ENCODE measurements around the gene KCNIP4.

Gene KCNIP4

GRCh38 chr4:21005647-21006046, 942.9 kb downstream of the KCNIP4 start:
- no peak for DNase-seq (ENCODE audit: low read depth, low spot score)
- no peak for TF ChIP-seq FOXP2 (optimal IDR thresholded peaks at IDR 0.05; ENCODE audit: control extremely low read depth, extremely low read length, insufficient read depth)
- H3K9ac ChIP-seq (ENCODE audit: insufficient read length) = no peak overlapping the region
- H3K9me3 ChIP-seq (ENCODE audit: low read depth, low read length) = no peaks in the 10 kb centered on the region
- H3K36me3 ChIP-seq (ENCODE audit: insufficient read depth, low read length) = no peaks in the 10 kb centered on the region
- H3K4me3 ChIP-seq = no peak overlapping the region
- H3K27ac ChIP-seq = no peak overlapping the region

GRCh38 chr4:21002976-21003375, 945.6 kb downstream of the KCNIP4 start:
- H3K9me3 ChIP-seq (ENCODE audit: low read depth, low read length) = no peaks in the 10 kb centered on the region
- no peak overlapping the region for H3K4me3 ChIP-seq
- no peak overlapping the region for H3K9ac ChIP-seq (ENCODE audit: insufficient read length)
- no peak for DNase-seq (ENCODE audit: low read depth, low spot score)
- H3K27ac ChIP-seq = no peak overlapping the region
- H3K36me3 ChIP-seq (ENCODE audit: insufficient read depth, low read length) = no peaks in the 10 kb centered on the region
- TF ChIP-seq FOXP2 (optimal IDR thresholded peaks at IDR 0.05; ENCODE audit: control extremely low read depth, extremely low read length, insufficient read depth) (no peak), EZH2 (IDR thresholded peaks at IDR 0.05) (no peak)

- Histone ChIP-seq H3K36me3 (ENCODE audit: insufficient read depth, low read length) (no peaks in the 10 kb centered on the region), H3K9me3 (ENCODE audit: low read depth, low read length) (no peaks in the 10 kb centered on the region), H3K27ac (no peak overlapping the region), H3K4me3 (no peak overlapping the region), H3K9ac (ENCODE audit: insufficient read length) (no peak overlapping the region)
- no peak for TF ChIP-seq FOXP2 (optimal IDR thresholded peaks at IDR 0.05; ENCODE audit: control extremely low read depth, extremely low read length, insufficient read depth)
- no peak for TF ChIP-seq EZH2 (IDR thresholded peaks at IDR 0.05)
- no peak for TF ChIP-seq POLR2AphosphoS5 (IDR thresholded peaks at IDR 0.05; ENCODE audit: borderline replicate concordance, low read depth, low read length)
- DNase-seq (ENCODE audit: low read depth, low spot score) = no peak
Measured at GRCh38 chr4:21002286-21002685, 946.3 kb downstream of the KCNIP4 start.

- TF ChIP-seq EZH2 (IDR thresholded peaks at IDR 0.05) = no peak
- no peak for TF ChIP-seq FOXP2 (optimal IDR thresholded peaks at IDR 0.05; ENCODE audit: control extremely low read depth, extremely low read length, insufficient read depth)
- no peak for TF ChIP-seq POLR2AphosphoS5 (IDR thresholded peaks at IDR 0.05; ENCODE audit: borderline replicate concordance, low read depth, low read length)
- no peak for DNase-seq (ENCODE audit: low read depth, low spot score)
- Histone ChIP-seq H3K9me3 (ENCODE audit: low read depth, low read length) (no peaks in the 10 kb centered on the region), H3K4me3 (no peak overlapping the region), H3K27ac (no peak overlapping the region), H3K9ac (ENCODE audit: insufficient read length) (no peak overlapping the region), H3K36me3 (ENCODE audit: insufficient read depth, low read length) (no peaks in the 10 kb centered on the region)
Measured at GRCh38 chr4:21001490-21001889, 947.1 kb downstream of the KCNIP4 start.

GRCh38 chr4:20997886-20998285, 950.7 kb downstream of the KCNIP4 start:
- no peak for DNase-seq (ENCODE audit: low read depth, low spot score)
- Histone ChIP-seq H3K9me3 (ENCODE audit: low read depth, low read length) (no peaks in the 10 kb centered on the region), H3K9ac (ENCODE audit: insufficient read length) (no peak overlapping the region), H3K4me3 (no peak overlapping the region), H3K27ac (no peak overlapping the region), H3K36me3 (ENCODE audit: insufficient read depth, low read length) (no peaks in the 10 kb centered on the region)
- no peak for TF ChIP-seq POLR2AphosphoS5 (IDR thresholded peaks at IDR 0.05; ENCODE audit: borderline replicate concordance, low read depth, low read length)
- no peak for TF ChIP-seq EZH2 (IDR thresholded peaks at IDR 0.05)
- no peak for TF ChIP-seq FOXP2 (optimal IDR thresholded peaks at IDR 0.05; ENCODE audit: control extremely low read depth, extremely low read length, insufficient read depth)

- Histone ChIP-seq H3K27ac (no peak overlapping the region), H3K36me3 (ENCODE audit: insufficient read depth, low read length) (no peaks in the 10 kb centered on the region), H3K9ac (ENCODE audit: insufficient read length) (no peak overlapping the region), H3K4me3 (no peak overlapping the region), H3K9me3 (ENCODE audit: low read depth, low read length) (no peaks in the 10 kb centered on the region)
- no peak for TF ChIP-seq FOXP2 (optimal IDR thresholded peaks at IDR 0.05; ENCODE audit: control extremely low read depth, extremely low read length, insufficient read depth)
- TF ChIP-seq POLR2AphosphoS5 (IDR thresholded peaks at IDR 0.05; ENCODE audit: borderline replicate concordance, low read depth, low read length) = no peak
- no peak for DNase-seq (ENCODE audit: low read depth, low spot score)
Measured at GRCh38 chr4:20995610-20996009, 953.0 kb downstream of the KCNIP4 start.

GRCh38 chr4:20995015-20995414, 953.6 kb downstream of the KCNIP4 start:
- DNase-seq (ENCODE audit: low read depth, low spot score) = no peak
- H3K9ac ChIP-seq (ENCODE audit: insufficient read length) = no peak overlapping the region
- no peaks in the 10 kb centered on the region for H3K9me3 ChIP-seq (ENCODE audit: low read depth, low read length)
- no peak for TF ChIP-seq EZH2 (IDR thresholded peaks at IDR 0.05)
- no peak for TF ChIP-seq FOXP2 (optimal IDR thresholded peaks at IDR 0.05; ENCODE audit: control extremely low read depth, extremely low read length, insufficient read depth)
- no peak for TF ChIP-seq POLR2AphosphoS5 (IDR thresholded peaks at IDR 0.05; ENCODE audit: borderline replicate concordance, low read depth, low read length)
- H3K4me3 ChIP-seq = no peak overlapping the region
- H3K27ac ChIP-seq = no peak overlapping the region
- H3K36me3 ChIP-seq (ENCODE audit: insufficient read depth, low read length) = no peaks in the 10 kb centered on the region

- no peak for DNase-seq (ENCODE audit: low read depth, low spot score)
- no peak overlapping the region for H3K27ac ChIP-seq
- no peak for TF ChIP-seq FOXP2 (optimal IDR thresholded peaks at IDR 0.05; ENCODE audit: control extremely low read depth, extremely low read length, insufficient read depth)
- no peak for TF ChIP-seq EZH2 (IDR thresholded peaks at IDR 0.05)
- no peak for TF ChIP-seq POLR2AphosphoS5 (IDR thresholded peaks at IDR 0.05; ENCODE audit: borderline replicate concordance, low read depth, low read length)
- H3K9me3 ChIP-seq (ENCODE audit: low read depth, low read length) = no peaks in the 10 kb centered on the region
- no peak overlapping the region for H3K4me3 ChIP-seq
- H3K36me3 ChIP-seq (ENCODE audit: insufficient read depth, low read length) = no peaks in the 10 kb centered on the region
- H3K9ac ChIP-seq (ENCODE audit: insufficient read length) = no peak overlapping the region
Measured at GRCh38 chr4:20992002-20992401, 956.6 kb downstream of the KCNIP4 start.

GRCh38 chr4:20987191-20987590, 961.4 kb downstream of the KCNIP4 start:
- no peak overlapping the region for H3K27ac ChIP-seq
- no peak for DNase-seq (ENCODE audit: low read depth, low spot score)
- TF ChIP-seq EZH2 (IDR thresholded peaks at IDR 0.05) (no peak), FOXP2 (optimal IDR thresholded peaks at IDR 0.05; ENCODE audit: control extremely low read depth, extremely low read length, insufficient read depth) (no peak), POLR2AphosphoS5 (IDR thresholded peaks at IDR 0.05; ENCODE audit: borderline replicate concordance, low read depth, low read length) (no peak)
- H3K4me3 ChIP-seq = no peak overlapping the region
- H3K9ac ChIP-seq (ENCODE audit: insufficient read length) = no peak overlapping the region
- H3K9me3 ChIP-seq (ENCODE audit: low read depth, low read length) = no peaks in the 10 kb centered on the region
- H3K36me3 ChIP-seq (ENCODE audit: insufficient read depth, low read length) = no peaks in the 10 kb centered on the region
